Gastroesophageal sphincter (tissue), 3 donors: ENCODE data around the gene HDAC8.

Experiments
- CTCF ChIP-seq, 4 experiments: fragments of 200-600 bp in 2 of 4; fragments of 450-650 bp in 2 of 4; sonication (generic) in 1 of 4; IDR thresholded peaks; one replicate each; pipeline ENCODE4 v1.5.1; 2017 to 2019; ENCODE audit warnings: antibody characterized with exemption in 4 of 4, mild to moderate bottlenecking in 2 of 4, moderate library complexity in 2 of 4
- EP300 ChIP-seq: sonication (generic); formaldehyde crosslinking; IDR thresholded peaks from one replicate; pipeline ENCODE4 v1.6.1; 2017; ENCODE audit warnings: antibody characterized with exemption, mild to moderate bottlenecking
- POLR2A ChIP-seq, 2 donors: fragments of 450-650 bp; IDR thresholded peaks; one replicate each; pipeline ENCODE4 v1.6.1; 2017; ENCODE audit warnings: antibody characterized with exemption in 2 of 2, mild to moderate bottlenecking in 2 of 2, moderate library complexity in 1 of 2

- TF ChIP-seq POLR2A (IDR thresholded peaks at IDR 0.05), result no peak
- TF ChIP-seq EP300, result no peak
- no peak for TF ChIP-seq CTCF (IDR thresholded peaks at IDR 0.05)
Observed at GRCh38 chrX:72304877-72305276, 267.8 kb downstream of the HDAC8 start.
